ENCODE results near the gene CDC42EP2. TPM values are rescaled to one million over a fixed set of nuclear protein-coding genes. Genes with fewer than 3 reads are reported as not detected.
A peak's percentile ranks its signal among the peaks of the same experiment; 100 is the strongest.

The CDC42EP2 gene
- total RNA-seq, 1 experiment from 2014 or later, result 42.7 TPM

DNA sequence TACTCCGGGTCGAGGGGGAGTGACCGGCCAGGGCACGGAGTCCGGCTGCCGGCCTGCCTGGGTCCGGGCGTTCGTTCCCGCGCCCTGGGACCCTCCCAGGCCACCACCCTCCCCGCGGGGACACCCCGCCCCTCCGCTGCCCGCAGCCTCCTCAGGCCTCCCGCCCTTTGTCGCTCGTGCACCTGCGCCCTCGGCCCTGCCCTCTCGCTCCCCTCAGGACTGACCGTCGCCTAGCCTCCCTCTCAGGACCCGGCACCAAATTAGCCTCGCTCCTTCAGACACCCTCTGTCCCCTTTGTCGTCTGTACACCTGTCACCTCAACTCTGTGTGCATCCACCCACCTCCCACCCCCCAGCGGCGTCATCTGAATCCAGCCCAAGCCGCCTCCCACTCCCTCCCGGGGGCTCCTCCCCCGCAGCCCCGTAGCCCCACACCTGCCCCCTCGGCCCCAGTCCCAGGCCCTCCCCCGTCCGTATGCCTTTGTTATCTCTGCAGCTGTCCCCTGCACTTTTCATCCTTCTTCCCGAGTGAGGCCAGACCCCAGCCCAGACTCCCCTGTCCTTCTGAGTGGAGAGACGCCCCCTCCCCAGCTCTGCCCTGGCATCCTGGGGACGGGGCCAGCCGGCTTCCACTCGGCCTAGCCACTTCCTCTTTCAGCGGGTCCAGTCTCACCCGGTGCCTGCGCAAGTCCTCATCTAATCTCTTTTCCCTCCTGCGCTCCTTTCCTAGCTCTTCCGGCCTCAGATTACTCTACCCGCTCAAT, 40.5 kb downstream of the CDC42EP2 start:
- no peak for DNase-seq (ENCODE audit: low read depth)

DNA sequence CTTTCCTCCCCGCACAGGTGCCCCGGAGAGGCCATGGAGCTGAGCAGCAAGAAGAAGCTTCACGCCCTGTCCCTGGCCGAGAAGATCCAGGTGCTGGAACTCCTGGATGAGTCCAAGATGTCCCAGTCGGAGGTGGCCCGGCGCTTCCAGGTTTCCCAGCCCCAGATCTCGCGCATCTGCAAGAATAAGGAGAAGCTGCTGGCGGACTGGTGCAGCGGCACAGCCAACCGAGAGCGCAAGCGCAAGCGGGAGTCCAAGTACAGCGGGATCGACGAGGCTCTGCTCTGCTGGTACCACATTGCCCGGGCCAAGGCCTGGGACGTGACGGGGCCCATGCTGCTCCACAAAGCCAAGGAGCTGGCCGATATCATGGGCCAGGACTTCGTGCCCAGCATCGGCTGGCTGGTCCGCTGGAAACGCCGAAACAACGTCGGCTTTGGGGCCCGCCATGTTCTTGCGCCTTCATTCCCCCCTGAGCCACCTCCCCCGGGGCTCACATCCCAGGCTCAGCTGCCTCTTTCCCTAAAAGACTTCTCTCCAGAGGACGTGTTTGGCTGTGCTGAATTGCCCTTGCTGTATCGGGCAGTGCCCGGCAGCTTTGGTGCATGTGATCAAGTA, 41.2 kb downstream of the CDC42EP2 start:
- DNase-seq (ENCODE audit: low read depth), result no peak

DNA sequence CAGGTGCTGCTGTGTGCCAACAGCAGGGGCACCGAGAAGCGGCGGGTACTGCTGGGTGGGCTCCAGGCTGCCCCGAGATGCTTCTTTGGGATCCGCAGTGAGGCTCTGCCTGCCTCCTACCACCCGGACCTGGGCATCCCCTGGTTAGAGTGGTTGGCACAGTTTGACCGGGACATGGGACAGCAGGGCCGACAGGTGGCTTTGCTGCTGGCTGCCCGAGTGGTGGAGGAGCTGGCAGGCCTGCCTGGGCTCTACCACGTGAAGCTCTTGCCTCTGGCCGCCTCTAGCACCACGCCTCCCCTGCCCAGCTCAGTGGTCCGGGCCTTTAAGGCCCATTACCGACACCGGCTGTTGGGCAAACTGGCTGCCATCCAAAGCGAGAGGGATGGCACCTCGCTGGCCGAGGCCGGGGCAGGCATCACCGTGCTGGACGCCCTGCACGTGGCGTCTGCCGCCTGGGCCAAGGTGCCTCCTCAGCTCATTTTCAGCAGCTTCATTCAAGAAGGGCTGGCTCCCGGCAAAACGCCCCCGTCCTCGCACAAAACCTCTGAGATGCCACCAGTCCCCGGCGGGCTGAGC, 41.8 kb downstream of the CDC42EP2 start:
- no peak for DNase-seq (ENCODE audit: low read depth)

DNA sequence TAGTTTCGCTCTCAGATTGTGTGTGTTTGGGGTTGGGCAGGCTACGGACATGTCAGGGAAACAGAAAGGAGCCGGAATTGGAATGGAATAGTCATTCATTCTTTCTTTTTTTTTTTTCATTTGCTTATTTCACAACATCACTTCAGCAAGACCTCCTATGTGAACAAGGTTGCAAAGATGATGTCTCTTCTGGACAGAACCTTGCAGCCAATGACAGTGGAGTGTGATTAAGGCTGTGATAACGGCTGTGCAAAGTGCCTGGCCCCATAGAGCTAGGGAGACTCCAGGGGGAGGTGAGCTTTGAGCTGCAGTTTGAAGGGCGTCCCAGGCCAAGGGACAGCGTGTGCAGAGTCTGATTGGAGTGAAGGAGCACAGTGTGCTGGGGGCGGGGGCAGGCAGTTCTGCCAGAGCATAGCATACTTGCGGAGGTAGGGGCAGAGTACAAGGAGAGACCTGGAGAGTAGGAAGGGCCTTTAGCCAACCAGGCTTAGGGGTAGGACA, 43.2 kb downstream of the CDC42EP2 start:
- DNase-seq (ENCODE audit: low read depth), result peak; percentile 21

DNA sequence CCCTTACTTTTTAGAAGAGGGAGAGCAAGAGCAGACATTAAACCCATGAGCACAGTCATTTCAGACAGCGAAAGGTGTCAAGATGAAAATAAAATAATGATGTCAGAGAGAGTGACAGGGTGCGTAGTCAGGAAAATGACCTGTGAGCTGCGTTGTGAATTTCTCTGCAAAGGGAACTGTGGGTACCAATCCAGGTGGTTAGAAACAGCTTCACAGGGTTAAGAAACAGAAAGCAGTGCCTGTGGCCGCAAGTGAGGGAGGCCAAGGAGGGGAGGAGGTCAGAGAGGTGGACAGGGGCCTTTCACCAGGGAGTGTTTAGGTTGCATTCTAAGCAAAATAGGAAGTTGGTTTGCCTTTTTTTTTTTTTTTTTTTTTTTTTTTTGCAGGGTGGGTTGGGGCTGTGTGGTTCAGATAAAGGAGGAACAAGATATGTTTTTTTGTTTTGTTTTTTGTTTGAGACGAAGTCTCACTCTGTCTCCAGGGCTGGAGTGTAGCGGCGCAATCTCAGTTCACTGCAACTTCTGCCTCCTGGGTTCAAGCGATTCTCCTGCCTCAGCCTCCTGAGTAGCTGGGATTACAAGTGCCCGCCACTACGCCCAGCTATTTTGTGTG, 47.8 kb downstream of the CDC42EP2 start:
- DNase-seq (ENCODE audit: low read depth), result no peak

DNA sequence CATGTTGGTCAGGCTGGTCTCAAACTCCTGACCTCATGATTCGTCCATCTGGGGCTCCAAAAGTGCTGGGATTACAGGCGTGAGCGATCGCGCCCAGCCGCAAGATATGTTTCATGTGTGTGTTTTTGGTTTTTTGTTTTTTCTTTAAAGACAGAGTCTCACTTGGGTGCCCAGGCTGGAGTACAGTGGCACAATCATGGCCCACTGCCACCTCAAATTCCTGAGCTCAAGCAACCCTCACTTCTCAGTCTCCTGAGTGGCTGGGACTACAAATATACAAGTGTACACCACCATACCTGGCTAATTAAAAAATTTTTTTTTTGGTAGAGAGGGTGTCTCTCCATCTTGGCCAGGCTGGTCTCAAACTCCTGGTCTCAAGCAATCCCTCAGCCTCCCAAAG, 48.3 kb downstream of the CDC42EP2 start:
- DNase-seq (ENCODE audit: low read depth), result no peak

DNA sequence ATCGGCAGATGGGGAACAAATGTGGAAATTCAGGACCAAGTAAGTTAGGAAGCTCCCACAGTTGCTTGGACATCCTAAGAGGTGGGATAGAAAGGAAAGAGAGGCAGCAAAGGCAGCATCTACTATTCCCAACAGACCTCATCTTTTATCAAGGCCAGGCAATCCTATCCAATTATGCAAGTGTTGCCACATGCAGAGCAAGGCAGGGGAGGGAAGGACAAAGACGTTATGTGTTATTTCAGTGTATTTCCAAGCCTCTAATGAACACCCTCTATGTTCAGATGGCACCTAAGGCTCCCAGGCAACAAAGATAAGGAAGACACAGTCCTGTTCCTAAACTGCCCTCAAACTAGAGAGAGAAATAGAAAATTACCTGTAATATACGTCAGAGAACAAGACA, 49.1 kb downstream of the CDC42EP2 start:
- DNase-seq (ENCODE audit: low read depth), result no peak

DNA sequence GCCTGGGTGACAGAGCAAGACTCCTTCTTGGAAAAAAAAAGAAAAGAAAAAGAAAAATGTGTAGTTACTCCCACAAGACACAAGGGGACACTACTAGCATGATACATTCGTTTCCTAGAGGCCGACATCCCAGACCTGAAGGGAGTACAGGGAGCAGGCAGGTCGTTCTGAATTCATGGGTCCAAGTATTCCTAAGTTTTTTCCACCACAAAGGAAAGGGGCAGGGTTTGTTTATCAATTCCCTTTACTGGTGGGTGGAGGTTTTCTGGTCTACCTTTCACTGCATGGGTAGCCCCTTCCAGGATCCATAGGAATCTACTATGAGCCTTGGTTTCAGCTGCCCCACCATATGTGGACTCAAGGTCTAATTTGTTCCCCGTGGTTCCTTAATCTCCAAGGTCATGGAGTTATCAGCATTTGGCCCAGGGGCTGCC, 51.7 kb downstream of the CDC42EP2 start:
- peak; percentile 72 for DNase-seq (ENCODE audit: low read depth)

DNA sequence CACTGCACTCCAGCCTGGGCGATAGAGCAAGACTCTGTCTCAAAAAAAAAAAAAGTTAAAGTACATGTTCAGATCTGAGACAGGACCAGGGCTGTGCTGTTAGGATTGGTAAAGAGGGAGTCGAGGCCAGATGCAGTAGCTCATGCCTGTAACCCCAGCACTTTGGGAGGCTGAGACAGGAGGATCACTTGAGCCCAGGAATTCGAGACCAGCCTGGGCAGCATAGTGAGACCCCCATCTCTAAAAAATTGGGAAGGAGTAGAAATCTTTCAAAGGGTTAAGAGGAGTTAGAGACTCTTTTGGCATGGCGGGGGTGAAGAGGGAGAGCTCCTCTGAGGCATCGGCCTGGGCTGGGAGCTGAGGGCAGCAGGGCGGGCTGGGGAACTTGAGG, 56.0 kb downstream of the CDC42EP2 start:
- no peak for DNase-seq (ENCODE audit: low read depth)

Other genes starting within 250 kb of the CDC42EP2 start
- gene CDCA5, start 230.8 kb upstream of the CDC42EP2 start, total RNA-seq (2014; rRNA removed; shearing (Covaris generic)), result 63.3 and 78.4 TPM in 2 replicates
- gene ZFPL1, start 230.6 kb upstream of the CDC42EP2 start, total RNA-seq (2014; rRNA removed; shearing (Covaris generic)), result 39.7 and 56.6 TPM in 2 replicates
- gene VPS51, start 218.7 kb upstream of the CDC42EP2 start, total RNA-seq (2014; rRNA removed; shearing (Covaris generic)), result 139 and 163 TPM in 2 replicates
- gene TM7SF2, start 203.0 kb upstream of the CDC42EP2 start, total RNA-seq (2014; rRNA removed; shearing (Covaris generic)), result 4.8 and 5.5 TPM in 2 replicates
- 42.9 and 43.6 TPM in 2 replicates for gene ZNHIT2, start 197.2 kb upstream of the CDC42EP2 start, total RNA-seq (2014; rRNA removed; shearing (Covaris generic))
- gene FAU, start 192.7 kb upstream of the CDC42EP2 start, total RNA-seq (2014; rRNA removed; shearing (Covaris generic)), result 410 and 898 TPM in 2 replicates
- gene MRPL49, start 192.5 kb upstream of the CDC42EP2 start, total RNA-seq (2014; rRNA removed; shearing (Covaris generic)), result 100 and 124 TPM in 2 replicates
- 10.1 and 11.2 TPM in 2 replicates for gene SYVN1, start 180.3 kb upstream of the CDC42EP2 start, total RNA-seq (2014; rRNA removed; shearing (Covaris generic))
- not detected in 2 replicates for gene SPDYC, start 144.6 kb upstream of the CDC42EP2 start, total RNA-seq (2014; rRNA removed; shearing (Covaris generic))
- gene CAPN1, start 132.9 kb upstream of the CDC42EP2 start, total RNA-seq (2014; rRNA removed; shearing (Covaris generic)), result 90.6 and 105 TPM in 2 replicates
- 21.4 and 24.2 TPM in 2 replicates for gene POLA2, start 52.9 kb upstream of the CDC42EP2 start, total RNA-seq (2014; rRNA removed; shearing (Covaris generic))
- 43.7 and 50.8 TPM in 2 replicates for gene DPF2, start 19.0 kb downstream of the CDC42EP2 start, total RNA-seq (2014; rRNA removed; shearing (Covaris generic))
- 0.40 and 0.51 TPM in 2 replicates for gene TIGD3, start 39.9 kb downstream of the CDC42EP2 start, total RNA-seq (2014; rRNA removed; shearing (Covaris generic))
- gene SLC25A45, start 67.8 kb downstream of the CDC42EP2 start, total RNA-seq (2014; rRNA removed; shearing (Covaris generic)), result 1.4 and 1.9 TPM in 2 replicates
- gene FRMD8, start 71.8 kb downstream of the CDC42EP2 start, total RNA-seq (2014; rRNA removed; shearing (Covaris generic)), result 26.4 and 32.1 TPM in 2 replicates
- 7.9 and 12.9 TPM in 2 replicates for gene NEAT1, start 107.9 kb downstream of the CDC42EP2 start, total RNA-seq (2014; rRNA removed; shearing (Covaris generic))
- gene MALAT1, start 184.2 kb downstream of the CDC42EP2 start, total RNA-seq (2014; rRNA removed; shearing (Covaris generic)), result 433 and 571 TPM in 2 replicates
- 66.6 and 67.0 TPM in 2 replicates for gene SCYL1, start 210.2 kb downstream of the CDC42EP2 start, total RNA-seq (2014; rRNA removed; shearing (Covaris generic))
- 6.2 and 6.5 TPM in 2 replicates for gene LTBP3, start 243.5 kb downstream of the CDC42EP2 start, total RNA-seq (2014; rRNA removed; shearing (Covaris generic))

Data from HT1080 (cell line).